Coronary artery (tissue), 2 donors: ENCODE results near the gene CLIP1.
A peak's percentile ranks its signal among the peaks of the same experiment; 100 is the strongest.
"Not testable (repeated sequence)": the region's sequence is repeated elsewhere in the genome, so short reads cannot be mapped to it uniquely, and the experiment has no call there.

Experiments
- DNase-seq: peaks from one replicate; pipeline ENCODE4 v3.0.0-alpha.2; 2017; ENCODE audit warnings: low spot score
- H3K27ac ChIP-seq, 2 donors: fragments of 200-600 bp; sonication (generic); one replicate each; pipeline ENCODE4 v1.5.1; 2016 to 2019
- H3K4me3 ChIP-seq: fragments of 200-600 bp; sonication (generic); 2 replicates; pipeline ENCODE4 v1.5.1; 2016; ENCODE audit warnings: mild to moderate bottlenecking, moderate library complexity
- CTCF ChIP-seq: fragments of 200-600 bp; sonication (generic); IDR thresholded peaks from one replicate; pipeline ENCODE4 v1.5.1; 2019; ENCODE audit warnings: antibody characterized with exemption

The CLIP1 gene

GRCh38 chr12:122366685-122367475 is 55.6 kb downstream of the CLIP1 start:
- Histone ChIP-seq H3K27ac (peak overlapping the region; percentile 27 to 75), H3K4me3 (no peak overlapping the region)
- no peak for TF ChIP-seq CTCF
- DNase-seq = no peak

- DNase-seq, H3K27ac ChIP-seq, H3K4me3 ChIP-seq: not testable (repeated sequence)
Observed at GRCh38 chr12:122365226-122365625, 57.2 kb downstream of the CLIP1 start.

- DNase-seq = no peak
- no peak overlapping the region for H3K27ac ChIP-seq
- H3K4me3 ChIP-seq = no peak overlapping the region
- TF ChIP-seq CTCF = no peak
Observed at GRCh38 chr12:122363782-122364181, 58.7 kb downstream of the CLIP1 start.

- TF ChIP-seq CTCF = no peak
- no peak for DNase-seq
- H3K4me3 ChIP-seq = no peak overlapping the region
- H3K27ac ChIP-seq = no peak overlapping the region
Observed at GRCh38 chr12:122362755-122363154, 59.7 kb downstream of the CLIP1 start.

GRCh38 chr12:122358403-122358802 is 64.1 kb downstream of the CLIP1 start:
- not testable (repeated sequence) for H3K27ac ChIP-seq, H3K4me3 ChIP-seq, DNase-seq

GRCh38 chr12:122357536-122357935 is 64.9 kb downstream of the CLIP1 start:
- H3K27ac ChIP-seq, DNase-seq, H3K4me3 ChIP-seq: not testable (repeated sequence)

- not testable (repeated sequence) for H3K4me3 ChIP-seq, H3K27ac ChIP-seq, DNase-seq
Observed at GRCh38 chr12:122356991-122357390, 65.5 kb downstream of the CLIP1 start.

- DNase-seq = no peak
- peak; percentile 53 for TF ChIP-seq CTCF
- Histone ChIP-seq H3K27ac (no peak overlapping the region), H3K4me3 (no peak overlapping the region)
Observed at GRCh38 chr12:122356192-122356635, 66.3 kb downstream of the CLIP1 start.

- H3K27ac ChIP-seq = no peak overlapping the region
- TF ChIP-seq CTCF = no peak
- no peak for DNase-seq
- H3K4me3 ChIP-seq = no peak overlapping the region
Observed at GRCh38 chr12:122355706-122356105, 66.8 kb downstream of the CLIP1 start.
